COLO829 (cell line): ENCODE results near the gene CD72.

ENCODE experiments used
- DNase-seq: peaks from one replicate; pipeline ENCODE4 v3.0.0; 2012; ENCODE audit warnings: low spot score

CD72 gene

GRCh38 chr9:35618325-35618727 lies at the start of gene CD72:
Gene CD72 (minus strand): TSS chr9:35618413. CDS start chr9:35618303, 110 bp downstream.
- no peak for DNase-seq

- DNase-seq: no peak
These were observed 49.7 kb upstream of the CD72 start for GRCh38 chr9:35667939-35668338.

GRCh38 chr9:35666549-35666948 lies 48.3 kb upstream of the CD72 start:
- DNase-seq: no peak

- no peak for DNase-seq
These were observed 47.8 kb upstream of the CD72 start for GRCh38 chr9:35666045-35666444.

- no peak for DNase-seq
These were observed 47.2 kb upstream of the CD72 start for GRCh38 chr9:35665471-35665818.

- DNase-seq: peak; percentile 95
These were observed 46.6 kb upstream of the CD72 start, which contains the start of gene ARHGEF39 for GRCh38 chr9:35664531-35665470. Gene ARHGEF39 (minus strand): TSS chr9:35665195. CDS start chr9:35665169, 26 bp downstream.

GRCh38 chr9:35662437-35662836 lies 44.2 kb upstream of the CD72 start:
- DNase-seq: no peak

GRCh38 chr9:35661756-35662350 lies 43.6 kb upstream of the CD72 start:
- peak; percentile 76 for DNase-seq

GRCh38 chr9:35660966-35661415 lies 42.8 kb upstream of the CD72 start:
- no peak for DNase-seq

GRCh38 chr9:35659340-35659739 lies 41.1 kb upstream of the CD72 start:
- DNase-seq: no peak

GRCh38 chr9:35658968-35659220 lies 40.7 kb upstream of the CD72 start:
- DNase-seq: no peak

GRCh38 chr9:35658137-35658967 lies 40.1 kb upstream of the CD72 start, which contains the start of gene CCDC107:
Gene CCDC107 (plus strand): TSS chr9:35658292. CDS start chr9:35658380, 88 bp downstream.
- DNase-seq: peak; percentile 93

- peak; percentile 99 for DNase-seq
These were observed 39.4 kb upstream of the CD72 start, which contains the start of gene RMRP for GRCh38 chr9:35657546-35658136. Gene RMRP (minus strand): TSS chr9:35658019.

- DNase-seq: no peak
These were observed 38.8 kb upstream of the CD72 start for GRCh38 chr9:35656831-35657545.

GRCh38 chr9:35656348-35656747 lies 38.1 kb upstream of the CD72 start:
- DNase-seq: no peak

GRCh38 chr9:35653611-35654010 lies 35.4 kb upstream of the CD72 start:
- no peak for DNase-seq

- DNase-seq: no peak
These were observed 34.6 kb upstream of the CD72 start for GRCh38 chr9:35652829-35653209.

GRCh38 chr9:35651956-35652828 lies 34.0 kb upstream of the CD72 start:
- no peak for DNase-seq

GRCh38 chr9:35650341-35651158 lies 32.3 kb upstream of the CD72 start, which contains the start of gene SIT1:
Gene SIT1 (minus strand): TSS chr9:35650931. CDS start chr9:35650853, 78 bp downstream.
- no peak for DNase-seq
